ENCODE results near the gene STPG3. TPM values are rescaled to one million over a fixed set of nuclear protein-coding genes. Genes with fewer than 3 reads are reported as not detected.

The STPG3 gene
- total and polyA plus RNA-seq, 2 of the 13 experiments (the other 11 are each of a cell fraction or from before 2014, with no cell fraction given) = not detected

DNA sequence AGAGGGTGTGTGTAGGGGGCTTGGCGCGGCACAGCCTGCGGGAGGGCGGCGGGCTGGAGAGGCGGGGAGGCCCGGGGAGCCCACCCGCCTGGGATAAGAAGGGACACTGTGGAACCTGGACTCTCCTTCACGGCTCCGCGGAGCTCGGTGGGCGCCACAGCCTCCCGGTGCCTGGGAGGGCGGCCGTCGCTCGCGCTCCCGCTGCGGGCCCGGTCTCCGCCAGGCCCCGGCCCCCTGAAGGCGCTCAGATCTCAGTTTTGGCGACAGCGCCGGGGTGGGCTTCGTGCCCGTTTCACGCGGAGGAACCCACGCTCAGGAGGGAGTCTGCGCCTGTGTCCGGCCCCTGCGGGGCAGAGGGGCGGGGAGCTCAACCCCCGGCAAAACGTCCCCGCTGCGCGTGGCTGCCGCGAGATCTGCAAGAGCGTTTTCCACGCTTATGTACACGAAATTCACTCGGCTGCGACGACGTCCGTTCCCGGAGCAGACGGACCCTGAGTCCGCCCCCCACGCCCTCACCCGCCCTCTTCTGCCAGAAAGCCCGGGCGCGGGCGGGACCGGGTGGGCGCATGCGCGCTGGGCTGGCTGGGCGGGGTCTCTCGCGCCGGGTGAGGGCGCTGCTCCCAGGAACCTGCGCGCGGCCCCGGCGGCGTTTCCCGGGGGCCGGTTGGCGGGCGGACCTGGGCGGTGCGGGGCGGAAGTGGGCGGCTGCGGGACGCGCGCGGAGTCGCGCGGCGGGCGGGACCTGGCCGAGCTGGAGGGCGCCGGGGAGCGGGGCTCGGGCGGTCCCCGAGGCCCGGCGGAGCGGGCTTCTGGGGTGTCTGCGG lies 3.8 kb downstream of the STPG3 start, which contains the start of gene NELFB (continued):
- TF ChIP-seq, protein P1, sequence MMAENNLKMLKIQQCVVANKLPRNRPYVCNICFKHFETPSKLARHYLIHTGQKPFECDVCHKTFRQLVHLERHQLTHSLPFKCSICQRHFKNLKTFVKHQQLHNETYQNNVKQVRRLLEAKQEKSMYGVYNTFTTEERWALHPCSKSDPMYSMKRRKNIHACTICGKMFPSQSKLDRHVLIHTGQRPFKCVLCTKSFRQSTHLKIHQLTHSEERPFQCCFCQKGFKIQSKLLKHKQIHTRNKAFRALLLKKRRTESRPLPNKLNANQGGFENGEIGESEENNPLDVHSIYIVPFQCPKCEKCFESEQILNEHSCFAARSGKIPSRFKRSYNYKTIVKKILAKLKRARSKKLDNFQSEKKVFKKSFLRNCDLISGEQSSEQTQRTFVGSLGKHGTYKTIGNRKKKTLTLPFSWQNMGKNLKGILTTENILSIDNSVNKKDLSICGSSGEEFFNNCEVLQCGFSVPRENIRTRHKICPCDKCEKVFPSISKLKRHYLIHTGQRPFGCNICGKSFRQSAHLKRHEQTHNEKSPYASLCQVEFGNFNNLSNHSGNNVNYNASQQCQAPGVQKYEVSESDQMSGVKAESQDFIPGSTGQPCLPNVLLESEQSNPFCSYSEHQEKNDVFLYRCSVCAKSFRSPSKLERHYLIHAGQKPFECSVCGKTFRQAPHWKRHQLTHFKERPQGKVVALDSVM (CRISPR knock-in tag; IDR thresholded peaks at IDR 0.05) = no peak; the same call in 1 of the 2 replicates
- TF ChIP-seq ZFP36L1 (CRISPR knock-in tag; IDR thresholded peaks at IDR 0.05) = 0 out of 2 replicates have a peak, but pooled peaks have one; percentile 28
- no peak for TF ChIP-seq ZNF337 (CRISPR knock-in tag; IDR thresholded peaks at IDR 0.05; ENCODE audit: borderline replicate concordance, low read depth)
- TF ChIP-seq, protein P2, sequence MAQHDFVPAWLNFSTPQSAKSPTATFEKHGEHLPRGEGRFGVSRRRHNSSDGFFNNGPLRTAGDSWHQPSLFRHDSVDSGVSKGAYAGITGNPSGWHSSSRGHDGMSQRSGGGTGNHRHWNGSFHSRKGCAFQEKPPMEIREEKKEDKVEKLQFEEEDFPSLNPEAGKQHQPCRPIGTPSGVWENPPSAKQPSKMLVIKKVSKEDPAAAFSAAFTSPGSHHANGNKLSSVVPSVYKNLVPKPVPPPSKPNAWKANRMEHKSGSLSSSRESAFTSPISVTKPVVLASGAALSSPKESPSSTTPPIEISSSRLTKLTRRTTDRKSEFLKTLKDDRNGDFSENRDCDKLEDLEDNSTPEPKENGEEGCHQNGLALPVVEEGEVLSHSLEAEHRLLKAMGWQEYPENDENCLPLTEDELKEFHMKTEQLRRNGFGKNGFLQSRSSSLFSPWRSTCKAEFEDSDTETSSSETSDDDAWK (CRISPR knock-in tag; IDR thresholded peaks at IDR 0.05) = no peak
- peak; percentile 88 for TF ChIP-seq RFXAP (CRISPR knock-in tag; IDR thresholded peaks at IDR 0.05; ENCODE audit: borderline replicate concordance)
- no peak for TF ChIP-seq EHMT2 (IDR thresholded peaks at IDR 0.05; ENCODE audit: borderline replicate concordance, low read depth, low read length)
- no peak for TF ChIP-seq ZNF138 (CRISPR knock-in tag; IDR thresholded peaks at IDR 0.05; ENCODE audit: low read depth)
- TF ChIP-seq ELF4 (CRISPR knock-in tag; IDR thresholded peaks at IDR 0.05; ENCODE audit: borderline replicate concordance) = no peak
- no peak for TF ChIP-seq ZFP36L2 (CRISPR knock-in tag; IDR thresholded peaks at IDR 0.05)
- TF ChIP-seq ZNF207 (IDR thresholded peaks at IDR 0.05; ENCODE audit: borderline replicate concordance) = no peak
- TF ChIP-seq POGZ (CRISPR knock-in tag; IDR thresholded peaks at IDR 0.05) = no peak
- TF ChIP-seq XRCC5 (optimal IDR thresholded peaks at IDR 0.05; ENCODE audit: low read length) = peak; percentile 59
- no peak; the same call in none of the 2 replicates for TF ChIP-seq HDAC1 (CRISPR knock-in tag; IDR thresholded peaks at IDR 0.05)
- TF ChIP-seq, protein P3, sequence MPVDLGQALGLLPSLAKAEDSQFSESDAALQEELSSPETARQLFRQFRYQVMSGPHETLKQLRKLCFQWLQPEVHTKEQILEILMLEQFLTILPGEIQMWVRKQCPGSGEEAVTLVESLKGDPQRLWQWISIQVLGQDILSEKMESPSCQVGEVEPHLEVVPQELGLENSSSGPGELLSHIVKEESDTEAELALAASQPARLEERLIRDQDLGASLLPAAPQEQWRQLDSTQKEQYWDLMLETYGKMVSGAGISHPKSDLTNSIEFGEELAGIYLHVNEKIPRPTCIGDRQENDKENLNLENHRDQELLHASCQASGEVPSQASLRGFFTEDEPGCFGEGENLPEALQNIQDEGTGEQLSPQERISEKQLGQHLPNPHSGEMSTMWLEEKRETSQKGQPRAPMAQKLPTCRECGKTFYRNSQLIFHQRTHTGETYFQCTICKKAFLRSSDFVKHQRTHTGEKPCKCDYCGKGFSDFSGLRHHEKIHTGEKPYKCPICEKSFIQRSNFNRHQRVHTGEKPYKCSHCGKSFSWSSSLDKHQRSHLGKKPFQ (CRISPR knock-in tag; IDR thresholded peaks at IDR 0.05; ENCODE audit: insufficient replicate concordance) = peak; percentile 86
- peak; percentile 81; the same call in 1 of the 2 replicates for TF ChIP-seq HOXD1 (CRISPR knock-in tag; IDR thresholded peaks at IDR 0.05)
- no peak; the same call in 1 of the 2 replicates for TF ChIP-seq ZNF451 (CRISPR knock-in tag; IDR thresholded peaks at IDR 0.05)
- TF ChIP-seq ZKSCAN1 (IDR thresholded peaks at IDR 0.05; ENCODE audit: low read length) = no peak
- no peak for TF ChIP-seq ZNF121 (CRISPR knock-in tag; IDR thresholded peaks at IDR 0.05)
- 0 out of 2 replicates have a peak, but pooled peaks have one; percentile 57 for TF ChIP-seq ZNF777 (CRISPR knock-in tag; IDR thresholded peaks at IDR 0.05)
- no peak for TF ChIP-seq ATRX (CRISPR knock-in tag; IDR thresholded peaks at IDR 0.05; ENCODE audit: borderline replicate concordance)
- TF ChIP-seq, protein P4, sequence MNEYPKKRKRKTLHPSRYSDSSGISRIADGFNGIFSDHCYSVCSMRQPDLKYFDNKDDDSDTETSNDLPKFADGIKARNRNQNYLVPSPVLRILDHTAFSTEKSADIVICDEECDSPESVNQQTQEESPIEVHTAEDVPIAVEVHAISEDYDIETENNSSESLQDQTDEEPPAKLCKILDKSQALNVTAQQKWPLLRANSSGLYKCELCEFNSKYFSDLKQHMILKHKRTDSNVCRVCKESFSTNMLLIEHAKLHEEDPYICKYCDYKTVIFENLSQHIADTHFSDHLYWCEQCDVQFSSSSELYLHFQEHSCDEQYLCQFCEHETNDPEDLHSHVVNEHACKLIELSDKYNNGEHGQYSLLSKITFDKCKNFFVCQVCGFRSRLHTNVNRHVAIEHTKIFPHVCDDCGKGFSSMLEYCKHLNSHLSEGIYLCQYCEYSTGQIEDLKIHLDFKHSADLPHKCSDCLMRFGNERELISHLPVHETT (CRISPR knock-in tag; conservative IDR thresholded peaks at IDR 0.05) = peak; percentile 8; the same call in 1 of the 2 replicates

Measured in HepG2 (cell line).